Measurements from ENCODE around the gene PHF21A.

DNA sequence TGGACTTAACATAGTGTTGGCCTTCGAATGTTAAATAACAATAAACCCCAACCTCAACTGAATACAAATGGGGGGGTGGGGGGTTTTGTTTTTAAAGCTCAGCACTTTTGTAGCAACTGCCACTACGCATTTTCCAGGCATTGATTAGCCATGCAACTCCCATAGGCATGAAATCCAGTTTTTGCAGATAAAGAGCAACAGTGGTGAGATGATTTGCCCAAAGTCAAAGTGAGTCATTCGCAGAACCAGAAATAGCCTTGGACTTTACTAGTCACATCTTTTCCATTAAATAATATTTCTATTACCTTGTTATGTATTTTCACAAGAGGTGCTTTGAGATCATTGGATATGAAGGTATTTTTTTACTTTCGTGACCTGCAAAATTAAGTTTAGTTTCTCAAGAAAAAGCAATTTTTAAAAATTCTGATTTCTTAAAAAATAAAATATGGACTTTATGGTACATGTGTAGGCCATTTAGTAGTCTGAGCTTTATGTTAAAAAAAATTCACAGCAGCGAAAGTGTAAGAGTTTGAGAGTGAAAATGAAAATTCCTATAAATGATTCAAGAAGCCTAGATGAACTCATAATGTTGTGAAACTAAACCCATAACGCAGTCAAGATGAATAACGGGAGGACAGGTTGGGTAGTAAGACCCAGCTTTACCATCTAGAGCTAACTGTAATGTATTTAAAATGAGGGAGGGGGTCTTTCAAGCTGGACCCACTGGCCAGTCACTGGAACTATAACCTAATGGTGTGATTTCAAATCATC lies 1.9 kb upstream of the PHF21A start:
- TF ChIP-seq, protein P1, sequence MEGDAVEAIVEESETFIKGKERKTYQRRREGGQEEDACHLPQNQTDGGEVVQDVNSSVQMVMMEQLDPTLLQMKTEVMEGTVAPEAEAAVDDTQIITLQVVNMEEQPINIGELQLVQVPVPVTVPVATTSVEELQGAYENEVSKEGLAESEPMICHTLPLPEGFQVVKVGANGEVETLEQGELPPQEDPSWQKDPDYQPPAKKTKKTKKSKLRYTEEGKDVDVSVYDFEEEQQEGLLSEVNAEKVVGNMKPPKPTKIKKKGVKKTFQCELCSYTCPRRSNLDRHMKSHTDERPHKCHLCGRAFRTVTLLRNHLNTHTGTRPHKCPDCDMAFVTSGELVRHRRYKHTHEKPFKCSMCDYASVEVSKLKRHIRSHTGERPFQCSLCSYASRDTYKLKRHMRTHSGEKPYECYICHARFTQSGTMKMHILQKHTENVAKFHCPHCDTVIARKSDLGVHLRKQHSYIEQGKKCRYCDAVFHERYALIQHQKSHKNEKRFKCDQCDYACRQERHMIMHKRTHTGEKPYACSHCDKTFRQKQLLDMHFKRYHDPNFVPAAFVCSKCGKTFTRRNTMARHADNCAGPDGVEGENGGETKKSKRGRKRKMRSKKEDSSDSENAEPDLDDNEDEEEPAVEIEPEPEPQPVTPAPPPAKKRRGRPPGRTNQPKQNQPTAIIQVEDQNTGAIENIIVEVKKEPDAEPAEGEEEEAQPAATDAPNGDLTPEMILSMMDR (IDR thresholded peaks at IDR 0.05), result no peak
- TF ChIP-seq POLR2AphosphoS5 (IDR thresholded peaks at IDR 0.05), result no peak
